ENCODE results near the gene EEF1A2.
"Not testable (repeated sequence)": the region's sequence is repeated elsewhere in the genome, so short reads cannot be mapped to it uniquely, and the experiment has no call there.

Gene EEF1A2

DNA sequence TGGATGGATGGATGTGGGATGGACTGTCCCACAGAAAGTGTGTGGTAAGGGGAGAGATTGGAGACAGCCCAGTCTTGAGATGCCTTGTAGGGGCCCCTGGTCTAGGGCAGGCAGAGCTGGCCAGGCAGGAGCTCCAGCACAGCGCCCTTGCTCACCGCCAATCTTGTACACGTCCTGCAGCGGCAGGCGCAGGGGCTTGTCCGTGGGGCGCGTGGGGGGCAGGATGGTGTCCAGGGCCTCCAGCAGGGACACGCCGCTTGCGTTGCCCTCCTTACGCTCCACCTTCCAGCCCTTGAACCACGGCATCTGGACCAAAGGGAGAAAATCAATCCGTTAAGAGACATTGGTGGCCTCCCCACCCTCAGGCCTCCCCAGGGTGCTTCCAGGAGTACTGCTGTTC, 5.9 kb downstream of the EEF1A2 start:
- in situ Hi-C loops (cut with HindIII; ENCODE audit: low pct_ligation_motif_present, low pct_unique_long_range_greater_than_20kb, low sequenced_read_pairs) = no loop called here

DNA sequence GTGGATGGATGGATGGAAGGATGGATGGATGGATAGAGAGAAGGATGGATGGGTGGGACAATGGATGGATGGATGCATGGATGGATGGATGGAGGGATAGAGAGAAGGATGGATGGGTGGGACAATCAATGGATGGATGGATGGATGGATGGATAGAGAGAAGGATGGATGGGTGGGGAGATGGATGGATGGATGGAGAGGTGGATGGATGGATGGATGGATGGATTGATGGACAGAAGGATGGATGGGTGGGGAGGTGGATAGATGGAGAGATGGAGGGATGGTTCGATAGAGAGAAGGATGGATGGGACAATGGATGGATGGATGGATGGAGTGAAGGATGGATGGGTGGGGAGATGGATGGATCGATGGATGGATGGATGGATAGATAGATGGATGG, 6.4 kb downstream of the EEF1A2 start:
- in situ Hi-C loops (cut with HindIII; ENCODE audit: low pct_ligation_motif_present, low pct_unique_long_range_greater_than_20kb, low sequenced_read_pairs) = no loop called here
- DNase-seq = no peak

More for the DNA sequence above, 5.9 kb downstream of the EEF1A2 start:
- DNase-seq = no peak

DNA sequence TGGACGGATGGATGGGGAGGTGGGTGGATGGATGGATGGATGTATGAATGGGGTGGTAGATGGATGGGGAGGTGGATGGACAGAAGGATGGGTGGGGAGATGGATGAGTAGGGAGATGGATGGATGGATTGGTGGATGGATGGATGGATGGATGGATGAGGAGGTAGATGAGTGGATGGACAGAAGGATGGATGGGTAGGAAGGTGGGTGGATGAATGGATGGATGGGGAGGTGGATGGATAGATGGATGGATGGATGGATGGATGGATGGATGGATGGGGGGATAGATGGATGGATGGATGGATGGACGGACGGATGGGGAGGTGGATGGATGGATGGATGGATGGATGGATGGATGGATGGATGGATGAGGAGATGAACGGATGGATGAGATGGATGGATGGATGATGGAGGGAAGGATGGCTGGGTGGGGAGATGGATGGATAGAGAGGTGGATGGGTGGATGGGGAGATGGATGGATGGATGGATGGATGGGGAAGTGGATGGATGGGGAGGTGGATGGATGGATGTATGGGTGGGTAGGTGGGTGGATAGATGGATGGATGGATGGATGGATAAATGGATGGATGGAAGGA, 7.2 kb downstream of the EEF1A2 start:
- no peak for DNase-seq
- in situ Hi-C loops (cut with HindIII; ENCODE audit: low pct_ligation_motif_present, low pct_unique_long_range_greater_than_20kb, low sequenced_read_pairs) = no loop called here

DNA sequence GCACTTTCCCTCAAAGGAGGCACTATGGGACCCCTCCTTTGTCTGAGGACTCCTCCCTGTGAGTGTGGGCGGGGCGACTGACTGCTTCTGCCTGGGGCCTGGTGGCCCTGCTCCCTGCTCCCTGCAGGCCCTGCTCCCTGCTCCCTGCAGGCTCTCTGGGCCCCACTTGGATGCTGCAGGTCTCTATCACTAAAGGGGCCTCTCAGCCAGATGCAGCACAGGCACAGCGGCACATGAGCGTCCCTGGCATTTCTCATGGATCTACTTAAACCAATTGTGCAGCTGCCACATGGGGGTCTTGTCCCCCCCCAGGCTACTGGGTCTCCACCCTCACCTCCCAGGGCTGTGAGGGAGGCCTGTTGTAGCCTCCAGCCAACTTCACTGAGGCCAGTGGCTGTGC, 7.8 kb downstream of the EEF1A2 start:
- DNase-seq = no peak

DNA sequence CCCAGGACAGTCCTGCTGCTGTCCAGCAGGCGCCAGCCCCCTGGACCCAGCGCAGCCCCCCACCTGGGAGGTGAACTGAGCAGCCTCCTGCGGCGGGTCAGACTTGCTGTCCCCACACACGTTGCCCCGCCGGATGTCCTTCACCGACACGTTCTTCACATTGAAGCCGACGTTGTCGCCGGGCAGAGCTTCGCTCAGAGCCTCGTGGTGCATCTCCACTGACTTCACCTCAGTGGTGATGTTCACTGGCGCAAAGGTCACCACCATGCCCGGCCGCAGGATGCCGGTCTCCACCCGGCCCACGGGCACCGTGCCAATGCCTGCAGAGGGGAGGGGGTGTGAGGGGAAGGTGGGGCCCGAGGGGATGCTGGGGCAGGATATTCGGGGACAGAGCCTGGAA, 8.5 kb downstream of the EEF1A2 start:
- in situ Hi-C loops (cut with HindIII; ENCODE audit: low pct_ligation_motif_present, low pct_unique_long_range_greater_than_20kb, low sequenced_read_pairs) = no loop called here
- DNase-seq = no peak

More for the DNA sequence above, 7.8 kb downstream of the EEF1A2 start:
- in situ Hi-C loops (cut with HindIII; ENCODE audit: low pct_ligation_motif_present, low pct_unique_long_range_greater_than_20kb, low sequenced_read_pairs) = no loop called here

DNA sequence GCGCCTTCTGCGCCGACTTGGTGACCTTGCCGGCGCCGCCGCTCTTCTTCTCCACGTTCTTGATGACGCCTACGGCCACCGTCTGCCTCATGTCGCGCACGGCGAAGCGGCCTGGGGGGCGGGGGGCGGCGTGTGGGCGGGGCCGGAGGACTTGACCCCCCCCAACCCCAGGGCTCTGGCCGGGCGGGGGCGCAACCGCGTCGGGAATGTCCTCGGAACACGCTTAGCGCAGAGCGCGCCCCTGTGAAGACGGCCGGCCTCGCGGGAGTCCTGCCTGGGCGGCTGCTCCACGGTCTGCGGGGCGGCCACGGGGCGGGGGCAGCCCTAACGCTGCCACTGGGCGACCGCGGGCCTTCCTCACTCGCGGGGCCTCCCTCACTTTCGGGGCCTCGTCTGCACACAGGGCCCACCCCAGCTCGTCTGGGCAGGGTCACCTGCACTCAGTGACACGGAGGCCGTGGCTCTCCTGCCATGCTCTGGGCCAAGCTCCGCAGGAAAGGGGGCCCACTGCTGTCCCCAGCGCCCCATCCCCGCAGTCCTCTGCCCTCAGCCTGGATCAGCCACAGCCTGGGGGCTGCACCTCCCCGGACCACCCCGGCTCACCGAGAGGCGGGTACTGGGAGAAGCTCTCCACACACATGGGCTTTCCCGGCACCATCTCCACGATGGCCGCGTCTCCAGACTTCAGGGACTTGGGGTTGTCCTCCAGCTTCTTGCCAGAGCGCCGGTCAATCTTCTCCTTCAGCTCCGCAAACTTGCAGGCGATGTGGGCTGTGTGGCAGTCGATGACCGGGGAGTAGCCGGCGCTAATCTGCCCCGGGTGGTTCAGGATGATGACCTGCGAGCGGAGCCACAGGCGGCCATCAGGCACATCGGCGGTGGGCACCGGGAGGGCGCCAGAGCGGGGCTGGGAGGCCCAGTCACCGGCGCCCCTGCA, 10.3 kb downstream of the EEF1A2 start:
- in situ Hi-C loops (cut with HindIII; ENCODE audit: low pct_ligation_motif_present, low pct_unique_long_range_greater_than_20kb, low sequenced_read_pairs) = no loop called here
- DNase-seq = no peak

DNA sequence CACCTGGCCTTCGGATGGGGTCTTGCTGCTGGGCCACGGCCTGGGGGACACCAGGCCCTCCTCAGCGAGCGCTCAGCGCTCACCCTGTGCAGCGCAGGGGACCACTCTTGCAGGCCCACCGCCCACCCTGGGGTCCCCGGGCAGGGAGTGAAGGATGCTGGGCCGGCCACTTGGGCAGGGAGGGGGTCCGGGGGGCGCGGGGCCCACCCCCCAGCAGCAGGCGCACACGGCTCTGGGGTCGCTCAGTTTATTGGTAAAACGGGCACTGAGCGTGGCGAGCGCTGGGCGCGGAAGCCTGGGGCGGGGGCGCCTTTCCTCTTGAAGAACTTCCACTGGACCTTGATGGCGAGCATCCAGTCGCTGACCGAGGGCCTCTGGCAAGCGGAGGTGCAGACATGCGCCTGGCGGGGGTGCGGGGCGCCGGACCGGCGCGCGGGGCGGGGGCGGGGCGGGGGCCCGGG, 11.1 kb downstream of the EEF1A2 start:
- DNase-seq = no peak
- in situ Hi-C loops (cut with HindIII; ENCODE audit: low pct_ligation_motif_present, low pct_unique_long_range_greater_than_20kb, low sequenced_read_pairs) = no loop called here

DNA sequence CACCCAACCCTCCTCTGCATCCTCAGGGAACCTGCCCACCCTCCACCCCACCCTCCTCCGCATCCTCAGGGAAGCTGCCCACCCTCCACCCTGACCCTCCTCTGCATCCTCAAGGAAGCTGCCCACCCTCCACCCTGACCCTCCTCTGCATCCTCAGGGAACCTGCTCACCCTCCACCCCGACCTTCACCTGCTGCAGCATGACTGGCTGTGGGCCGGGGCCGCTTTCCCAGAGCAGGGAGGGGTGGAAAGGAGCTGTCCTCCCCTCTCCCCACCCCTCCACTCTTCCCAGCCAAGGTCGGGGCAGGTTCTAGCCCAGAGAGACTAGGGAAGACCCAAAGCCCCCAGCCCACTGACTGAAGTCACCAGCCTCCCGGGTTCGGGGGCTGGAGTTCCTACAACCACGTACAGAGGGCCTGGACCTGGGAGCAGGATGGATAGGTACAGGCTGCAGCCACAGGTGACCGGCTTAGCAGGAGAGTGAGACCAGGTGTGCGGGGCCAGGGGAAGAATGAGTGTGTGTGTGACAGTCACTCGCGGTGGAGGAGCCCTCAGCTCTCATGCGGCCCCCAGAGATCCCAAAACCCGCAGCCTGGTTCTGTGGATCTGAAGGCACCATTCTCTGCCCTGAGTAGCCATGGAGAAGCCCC, 11.6 kb downstream of the EEF1A2 start:
- no peak for DNase-seq
- in situ Hi-C loops (cut with HindIII; ENCODE audit: low pct_ligation_motif_present, low pct_unique_long_range_greater_than_20kb, low sequenced_read_pairs) = no loop called here

DNA sequence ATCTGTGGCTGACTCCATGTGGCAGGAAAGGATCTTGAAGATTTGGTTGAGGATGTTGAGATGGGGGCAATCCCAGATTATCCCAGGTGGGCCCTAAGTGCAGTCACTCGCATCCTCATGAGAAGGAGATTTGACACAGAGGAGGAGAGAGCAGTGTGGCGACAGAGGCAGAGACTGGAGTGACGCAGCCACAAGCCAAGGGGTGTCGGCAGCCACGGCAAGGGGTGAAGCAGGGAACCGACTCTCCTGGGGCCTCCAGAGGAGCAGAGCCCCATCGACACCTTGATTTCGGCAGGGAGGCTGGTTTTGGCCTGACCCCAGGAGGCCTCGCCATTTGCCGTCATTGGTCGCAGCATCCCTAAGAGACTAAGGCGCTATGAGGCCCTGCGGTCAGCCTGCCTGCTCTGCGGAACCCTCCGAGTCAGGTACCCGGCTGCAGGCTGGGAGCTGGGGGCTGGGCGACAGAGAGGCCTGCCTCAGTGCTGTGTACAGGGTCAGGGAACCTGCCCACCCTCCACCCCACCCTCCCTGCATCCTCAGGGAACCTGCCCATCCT, 12.5 kb downstream of the EEF1A2 start:
- no peak for DNase-seq

DNA sequence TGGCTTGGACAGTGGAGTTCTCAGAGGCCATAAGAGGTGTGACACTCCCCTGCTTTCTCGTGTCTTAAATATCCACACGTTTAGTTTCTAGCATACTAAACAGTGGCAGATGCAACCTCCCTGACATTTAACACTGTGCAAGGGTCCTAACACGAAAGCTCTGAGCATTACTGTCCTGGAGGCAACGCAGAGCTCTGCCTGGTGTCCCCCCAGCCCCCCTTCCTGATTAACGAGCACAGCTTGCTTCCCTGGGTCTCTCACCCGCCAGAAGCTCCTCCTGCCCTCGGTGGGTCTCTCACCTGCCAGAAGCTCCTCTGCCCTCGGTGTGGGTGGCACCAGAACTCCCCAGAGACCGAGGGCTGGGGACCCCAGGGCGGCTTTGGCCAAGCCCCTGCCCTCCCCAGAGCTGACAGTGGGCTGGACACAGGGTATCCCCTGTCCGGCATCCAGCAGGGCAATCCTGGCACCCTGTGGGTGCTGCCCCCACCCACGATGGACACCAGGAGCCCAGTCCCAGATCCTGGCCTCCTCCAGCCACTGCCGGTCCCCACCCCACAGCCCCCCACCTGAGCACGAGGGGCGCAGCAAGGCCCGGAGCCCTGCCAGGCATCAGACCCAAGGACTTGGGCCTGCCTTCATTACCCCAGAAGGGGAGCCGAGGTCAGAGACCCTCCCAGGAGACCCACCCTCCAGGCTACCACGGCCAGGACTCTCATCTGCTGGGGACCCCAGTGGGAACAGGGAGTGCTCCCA, 14.1 kb downstream of the EEF1A2 start:
- DNase-seq = no peak

More for the DNA sequence above, 12.5 kb downstream of the EEF1A2 start:
- in situ Hi-C loops (cut with HindIII; ENCODE audit: low pct_ligation_motif_present, low pct_unique_long_range_greater_than_20kb, low sequenced_read_pairs) = no loop called here

DNA sequence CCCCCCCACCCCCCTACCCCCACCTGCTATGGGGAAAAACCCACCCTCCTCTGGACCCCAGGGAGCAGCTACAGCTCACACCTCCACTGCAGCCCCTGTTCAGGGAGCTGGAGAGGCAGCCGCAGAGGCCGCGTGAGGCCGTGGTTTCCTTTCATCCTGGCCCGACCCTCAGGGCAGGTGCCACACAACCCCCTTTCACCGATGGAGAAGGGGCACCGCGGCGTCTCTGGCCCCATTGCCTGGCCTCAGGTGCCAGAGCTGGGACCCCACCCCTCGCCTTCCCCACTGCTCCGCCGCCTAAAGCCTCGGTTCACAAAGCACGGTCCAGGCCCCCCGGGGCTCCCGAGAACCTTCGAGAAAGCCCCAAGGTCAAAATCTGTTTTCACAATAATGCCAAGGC, 14.6 kb downstream of the EEF1A2 start:
- in situ Hi-C loops (cut with HindIII; ENCODE audit: low pct_ligation_motif_present, low pct_unique_long_range_greater_than_20kb, low sequenced_read_pairs) = no loop called here

More for the DNA sequence above, 14.1 kb downstream of the EEF1A2 start:
- in situ Hi-C loops (cut with HindIII; ENCODE audit: low pct_ligation_motif_present, low pct_unique_long_range_greater_than_20kb, low sequenced_read_pairs) = no loop called here

DNA sequence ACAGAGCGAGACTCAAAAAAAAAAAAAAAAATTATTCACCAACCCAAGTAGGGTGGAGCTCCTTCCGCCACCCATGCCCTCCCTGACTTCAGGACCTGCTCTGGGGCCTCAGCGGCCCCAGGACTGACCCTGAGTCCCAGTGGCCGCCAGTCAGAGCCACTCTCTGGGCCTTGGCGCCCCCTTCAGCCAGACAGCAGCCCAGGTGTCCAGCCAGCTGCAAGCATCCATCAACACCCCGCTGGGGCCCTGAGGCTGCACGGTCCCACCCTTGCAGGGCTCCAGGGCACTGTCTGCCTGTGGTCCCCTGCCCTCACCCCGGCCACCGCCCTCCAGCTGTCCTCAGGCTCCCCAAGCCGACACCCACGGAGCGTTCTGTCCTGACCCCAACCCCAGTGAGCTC, 15.0 kb downstream of the EEF1A2 start:
- DNase-seq = no peak
- in situ Hi-C loops (cut with HindIII; ENCODE audit: low pct_ligation_motif_present, low pct_unique_long_range_greater_than_20kb, low sequenced_read_pairs) = no loop called here

More for the DNA sequence above, 14.6 kb downstream of the EEF1A2 start:
- no peak for DNase-seq

DNA sequence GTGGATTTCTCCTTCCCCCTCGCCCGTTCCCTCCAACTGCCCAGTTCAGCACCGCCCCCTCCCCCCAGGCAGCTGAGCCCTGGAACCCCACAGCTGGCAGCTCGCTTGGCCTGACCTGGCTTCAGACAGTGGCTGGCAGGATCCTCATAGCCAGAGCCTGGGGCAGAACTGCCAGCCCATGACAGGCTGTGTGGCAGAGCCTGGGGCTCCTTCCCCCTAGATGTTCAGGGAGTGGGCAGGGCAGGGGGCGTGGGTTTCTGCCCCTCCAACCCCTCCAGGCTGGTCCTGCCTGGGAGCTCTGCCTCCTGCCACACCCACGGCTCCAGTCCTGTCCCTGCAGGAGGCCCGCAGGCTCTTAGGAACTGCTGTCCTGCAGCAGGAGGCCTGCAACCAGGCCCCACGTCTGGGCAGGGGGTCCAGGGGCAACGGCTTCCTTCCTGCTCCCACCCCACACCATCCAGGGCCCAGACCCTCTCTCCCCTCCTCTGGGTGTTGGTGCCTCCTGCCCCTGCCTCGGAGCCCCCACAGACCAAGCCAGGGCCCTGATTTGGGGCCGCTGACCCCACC, 16.8 kb downstream of the EEF1A2 start:
- DNase-seq = no peak
- in situ Hi-C loops (cut with HindIII; ENCODE audit: low pct_ligation_motif_present, low pct_unique_long_range_greater_than_20kb, low sequenced_read_pairs) = no loop called here

DNA sequence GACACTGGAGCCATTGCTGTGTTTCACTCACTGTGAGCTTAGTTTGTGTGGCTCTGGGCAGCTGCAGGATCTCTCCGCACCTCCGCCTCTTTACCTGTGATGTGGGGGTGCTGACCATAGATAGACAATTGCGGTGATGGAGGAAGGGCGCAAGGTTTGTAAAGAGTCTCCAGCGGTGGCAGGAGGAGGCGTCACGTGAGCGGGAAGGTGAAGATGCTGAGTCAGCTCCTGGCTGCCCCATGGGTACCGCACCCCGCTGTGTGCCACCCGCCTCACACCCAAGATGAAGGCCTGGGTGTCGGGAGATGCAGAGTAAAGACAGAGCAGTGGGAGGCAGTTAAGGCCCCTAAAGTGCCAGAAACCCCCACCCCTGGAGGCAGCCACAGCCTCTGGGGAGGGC, 17.4 kb downstream of the EEF1A2 start:
- in situ Hi-C loops (cut with HindIII; ENCODE audit: low pct_ligation_motif_present, low pct_unique_long_range_greater_than_20kb, low sequenced_read_pairs) = no loop called here
- no peak for DNase-seq

DNA sequence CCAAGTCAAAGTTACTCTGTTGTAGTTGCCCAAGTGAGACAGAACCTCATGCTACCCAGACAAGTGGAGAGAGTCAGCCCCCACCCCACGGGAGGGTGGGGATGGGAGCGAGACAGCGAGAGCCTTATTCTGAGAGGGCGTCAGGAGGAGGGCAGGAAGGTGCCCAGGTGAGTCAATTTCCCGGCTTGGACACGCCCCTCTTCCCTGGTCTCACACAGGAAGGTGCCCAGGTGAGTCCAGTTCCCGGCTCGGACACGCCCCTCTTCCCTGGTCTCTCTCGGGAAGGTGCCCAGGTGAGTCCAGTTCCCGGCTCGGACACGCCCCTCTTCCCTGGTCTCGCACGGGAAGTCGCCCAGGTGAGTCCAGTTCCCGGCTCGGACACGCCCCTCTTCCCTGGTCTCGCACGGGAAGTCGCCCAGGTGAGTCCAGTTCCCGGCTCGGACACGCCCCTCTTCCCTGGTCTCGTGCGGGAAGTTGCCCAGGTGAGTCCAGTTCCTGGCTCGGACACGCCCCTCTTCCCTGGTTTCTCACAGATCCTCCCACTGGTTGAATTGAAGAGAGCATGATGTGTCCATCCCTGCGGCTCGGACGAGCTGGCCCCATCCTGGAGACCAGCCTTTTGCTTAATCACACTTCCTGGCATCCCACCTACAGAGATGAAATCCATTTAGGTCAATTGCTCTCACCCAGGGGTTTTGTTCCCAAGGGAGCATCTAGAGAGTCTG, 19.0 kb downstream of the EEF1A2 start:
- in situ Hi-C loops (cut with HindIII; ENCODE audit: low pct_ligation_motif_present, low pct_unique_long_range_greater_than_20kb, low sequenced_read_pairs); DNase-seq: not testable (repeated sequence)

DNA sequence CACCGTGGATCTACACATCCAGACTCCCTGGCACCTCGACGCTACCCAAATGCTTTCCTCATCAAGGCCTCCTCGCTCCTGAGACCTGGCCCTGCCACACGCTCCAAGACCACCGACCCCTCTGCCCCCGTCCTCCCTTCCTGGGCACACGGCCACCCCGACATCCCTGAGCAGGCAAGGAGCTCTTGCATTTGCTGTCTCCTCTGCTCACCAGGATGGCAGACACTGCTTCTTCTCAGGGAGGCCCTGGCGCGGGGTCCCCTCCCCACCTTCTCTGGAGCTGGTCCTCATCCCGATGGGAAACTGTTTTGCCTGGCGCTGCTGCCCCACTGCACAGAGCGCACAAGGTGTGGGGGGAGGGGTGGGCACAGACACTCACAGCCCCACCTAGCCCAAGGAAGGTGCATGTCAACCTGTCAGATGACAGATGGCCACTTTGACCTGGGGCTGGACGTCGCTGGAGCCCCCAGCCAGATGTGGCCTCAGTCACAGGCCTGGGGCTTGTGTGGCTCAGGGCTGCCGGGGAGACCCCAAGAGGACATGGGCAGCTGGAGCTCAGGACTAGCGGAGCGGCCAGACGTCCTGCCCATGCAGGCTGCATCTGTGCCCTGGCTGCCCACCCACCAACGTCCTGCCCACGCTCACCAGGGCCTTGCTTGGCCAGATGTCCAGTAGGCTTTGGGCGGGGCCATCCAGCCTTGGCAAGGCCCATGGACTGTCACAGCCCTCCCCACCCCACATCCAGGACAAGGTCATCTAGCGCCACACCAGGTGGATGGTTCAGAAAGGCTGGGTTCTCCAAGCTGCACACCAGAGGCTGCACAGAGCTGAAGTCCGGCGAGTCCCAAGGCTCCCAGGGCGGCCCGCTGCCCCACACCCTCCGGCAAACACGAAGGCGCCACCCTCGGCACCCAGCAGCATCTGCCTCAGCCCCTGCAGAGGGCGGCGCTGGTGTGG, 20.3 kb downstream of the EEF1A2 start:
- in situ Hi-C loops (cut with HindIII; ENCODE audit: low pct_ligation_motif_present, low pct_unique_long_range_greater_than_20kb, low sequenced_read_pairs) = no loop called here
- no peak for DNase-seq
